GM18520 (cell line): ENCODE measurements around the gene ERC2.

Source experiments
- ATAC-seq: cut with Tn5 transposase; IDR thresholded peaks from one replicate; pipeline ENCODE4 v1.9.1; 2021; ENCODE audit not compliant: unreplicated experiment

Gene ERC2

GRCh38 chr3:55471084-55471483, 997.2 kb downstream of the ERC2 start:
- ATAC-seq, result no peak

DNA sequence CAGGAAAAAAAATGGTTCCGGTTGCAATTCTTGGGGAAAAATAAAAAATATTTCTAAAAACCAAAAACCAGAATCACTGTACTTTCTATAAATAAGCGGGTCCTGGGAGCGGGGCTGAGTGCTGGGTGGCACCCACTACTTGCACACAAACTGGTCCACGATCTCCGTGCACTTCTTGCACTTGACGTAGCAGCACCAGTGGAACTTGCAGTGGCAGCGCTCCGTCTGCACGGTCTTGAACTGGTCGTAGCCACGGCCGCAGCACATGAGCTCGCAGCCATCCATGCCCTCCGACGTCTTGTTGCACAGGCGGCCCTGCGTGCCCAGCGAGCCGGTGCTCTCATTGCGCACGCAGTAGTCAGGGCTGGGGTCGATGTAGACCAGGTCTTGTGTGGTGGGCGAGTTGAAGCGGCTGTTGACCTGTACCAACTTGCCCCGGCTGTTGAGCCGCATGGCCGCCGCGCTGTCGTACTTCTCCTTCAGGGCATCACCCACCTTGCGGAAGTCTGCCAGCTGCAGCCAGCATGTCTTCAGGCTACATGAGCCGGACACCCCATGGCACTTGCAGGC, 998.2 kb downstream of the ERC2 start:
- ATAC-seq, result no peak

- no peak for ATAC-seq
These were observed 1000.0 kb downstream of the ERC2 start for GRCh38 chr3:55468251-55468650.

GRCh38 chr3:55467099-55467498, 1001.2 kb downstream of the ERC2 start:
- no peak for ATAC-seq

- ATAC-seq, result no peak
These were observed 1001.7 kb downstream of the ERC2 start for GRCh38 chr3:55466526-55466925.

DNA sequence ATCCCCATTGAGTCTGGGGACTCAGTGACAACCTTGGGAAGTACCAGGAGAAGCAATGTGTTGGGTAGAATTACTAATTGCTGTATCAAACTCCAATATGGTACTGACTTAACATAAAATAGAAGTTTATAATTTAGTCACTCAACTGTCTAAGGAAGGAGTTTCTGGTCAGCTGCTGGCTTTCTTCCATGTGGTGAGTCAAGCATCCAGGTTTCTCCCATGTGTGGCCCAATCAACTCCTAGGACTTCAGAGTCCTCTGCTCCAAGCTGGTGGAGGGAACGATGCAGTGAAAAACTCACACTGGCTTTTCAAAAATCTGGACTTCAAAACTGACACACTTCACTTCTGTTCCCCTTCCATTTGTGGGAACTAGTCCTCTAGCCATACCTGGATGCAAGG, 1006.4 kb downstream of the ERC2 start:
- ATAC-seq, result no peak

- no peak for ATAC-seq
These were observed 1008.4 kb downstream of the ERC2 start for GRCh38 chr3:55459838-55460237.
